NB4 (cell line): Measurements from ENCODE around the gene RNMT.
"Not testable (repeated sequence)": the region's sequence is repeated elsewhere in the genome, so short reads cannot be mapped to it uniquely, and the experiment has no call there.

Experiments used
- CTCF ChIP-seq: IDR thresholded peaks from one replicate; pipeline ENCODE4 v1.5.1; 2012; ENCODE audit warnings: low read depth, low read length
- MAX ChIP-seq: IDR thresholded peaks from 2 replicates; pipeline ENCODE4 v1.6.1; 2011; ENCODE audit warnings: low read depth, low read length
- POLR2A ChIP-seq: IDR thresholded peaks from 2 replicates; pipeline ENCODE4 v1.6.1; 2011; ENCODE audit warnings: mild to moderate bottlenecking; ENCODE audit not compliant: insufficient read length; ENCODE audit errors: extremely low read depth

- TF ChIP-seq CTCF, POLR2A, MAX: not testable (repeated sequence)
These were observed 31.1 kb upstream of the RNMT start for GRCh38 chr18:13695337-13695736.
